Measurements from ENCODE around the gene FBP2.

The FBP2 gene

DNA sequence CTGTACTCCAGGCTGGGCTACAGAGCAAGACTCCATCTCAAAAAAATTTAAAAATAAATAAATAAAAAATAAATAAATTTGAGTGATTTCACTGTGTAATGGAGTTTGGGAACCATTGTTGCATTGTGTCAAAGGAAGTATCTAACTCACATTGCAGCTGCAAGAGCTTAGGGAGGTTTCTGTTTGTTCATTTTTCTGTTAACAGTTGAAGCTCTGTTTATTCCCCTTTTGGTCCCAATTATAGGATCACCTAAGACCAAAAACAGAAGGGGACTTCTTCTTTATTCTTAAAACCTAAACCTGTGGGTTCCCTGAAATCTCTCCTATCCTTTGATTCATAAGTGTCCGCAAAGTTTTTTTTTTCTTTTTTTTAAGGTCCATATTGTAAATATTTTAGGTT lies 67.4 kb downstream of the FBP2 start:
- TF ChIP-seq, protein P1, sequence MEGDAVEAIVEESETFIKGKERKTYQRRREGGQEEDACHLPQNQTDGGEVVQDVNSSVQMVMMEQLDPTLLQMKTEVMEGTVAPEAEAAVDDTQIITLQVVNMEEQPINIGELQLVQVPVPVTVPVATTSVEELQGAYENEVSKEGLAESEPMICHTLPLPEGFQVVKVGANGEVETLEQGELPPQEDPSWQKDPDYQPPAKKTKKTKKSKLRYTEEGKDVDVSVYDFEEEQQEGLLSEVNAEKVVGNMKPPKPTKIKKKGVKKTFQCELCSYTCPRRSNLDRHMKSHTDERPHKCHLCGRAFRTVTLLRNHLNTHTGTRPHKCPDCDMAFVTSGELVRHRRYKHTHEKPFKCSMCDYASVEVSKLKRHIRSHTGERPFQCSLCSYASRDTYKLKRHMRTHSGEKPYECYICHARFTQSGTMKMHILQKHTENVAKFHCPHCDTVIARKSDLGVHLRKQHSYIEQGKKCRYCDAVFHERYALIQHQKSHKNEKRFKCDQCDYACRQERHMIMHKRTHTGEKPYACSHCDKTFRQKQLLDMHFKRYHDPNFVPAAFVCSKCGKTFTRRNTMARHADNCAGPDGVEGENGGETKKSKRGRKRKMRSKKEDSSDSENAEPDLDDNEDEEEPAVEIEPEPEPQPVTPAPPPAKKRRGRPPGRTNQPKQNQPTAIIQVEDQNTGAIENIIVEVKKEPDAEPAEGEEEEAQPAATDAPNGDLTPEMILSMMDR (IDR thresholded peaks at IDR 0.05; ENCODE audit: low read depth, low read length), result no peak
- H3K4me3 ChIP-seq (ENCODE audit: low read depth, low read length), result no peak overlapping the region

DNA sequence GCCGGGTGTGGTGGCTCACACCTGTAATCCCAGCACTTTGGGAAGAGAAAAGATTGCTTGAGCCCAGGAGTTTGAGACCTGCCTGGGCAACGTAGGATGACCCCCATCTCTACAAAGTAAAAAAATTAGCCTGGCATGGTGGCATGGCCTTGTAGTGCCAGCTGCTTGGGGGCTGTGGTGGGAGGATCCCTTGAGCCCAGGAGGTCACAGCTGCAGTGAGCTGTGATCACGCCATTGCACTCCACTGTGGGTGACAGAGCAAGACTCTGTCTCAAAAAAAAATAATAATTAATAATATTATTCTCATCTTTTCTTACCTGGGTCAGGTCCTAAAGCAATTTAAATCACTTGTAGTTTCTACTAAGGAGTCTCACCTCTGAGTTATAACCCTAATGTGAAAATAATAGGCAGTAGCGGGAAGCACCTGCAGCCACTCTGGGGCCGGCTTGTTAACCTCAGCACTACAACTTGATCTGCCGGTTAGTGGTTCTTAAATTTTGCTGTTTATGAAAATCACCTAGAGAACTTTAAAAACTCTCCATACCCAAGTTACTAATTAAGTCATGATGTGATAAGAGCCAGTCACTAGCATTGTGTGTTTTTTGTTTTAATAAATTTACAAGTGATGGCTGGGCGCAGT lies 68.1 kb downstream of the FBP2 start:
- H3K4me3 ChIP-seq (ENCODE audit: low read depth, low read length), result no peak overlapping the region
- TF ChIP-seq, protein P1 (IDR thresholded peaks at IDR 0.05; ENCODE audit: low read depth, low read length), result no peak

DNA sequence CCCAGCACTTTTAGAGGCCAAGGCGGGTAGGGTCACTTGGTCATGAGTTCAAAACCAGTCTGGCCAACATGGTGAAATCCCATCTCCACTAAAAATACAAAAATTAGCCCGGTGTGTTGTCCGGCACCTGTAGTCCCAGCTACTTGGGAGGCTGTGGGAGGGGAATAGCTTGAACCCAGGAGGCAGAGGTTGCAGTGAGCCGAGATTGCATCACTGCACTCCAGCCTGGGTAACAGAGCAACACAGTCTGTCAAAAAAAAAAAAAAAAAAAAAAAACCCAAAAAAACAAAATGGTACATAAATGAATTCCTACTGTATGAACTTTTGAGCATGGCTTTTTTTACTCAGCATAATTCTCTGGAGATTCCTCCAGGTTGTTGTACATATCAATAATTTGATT lies 76.4 kb downstream of the FBP2 start:
- TF ChIP-seq, protein P1 (IDR thresholded peaks at IDR 0.05; ENCODE audit: low read depth, low read length), result no peak
- H3K4me3 ChIP-seq (ENCODE audit: low read depth, low read length), result no peak overlapping the region

DNA sequence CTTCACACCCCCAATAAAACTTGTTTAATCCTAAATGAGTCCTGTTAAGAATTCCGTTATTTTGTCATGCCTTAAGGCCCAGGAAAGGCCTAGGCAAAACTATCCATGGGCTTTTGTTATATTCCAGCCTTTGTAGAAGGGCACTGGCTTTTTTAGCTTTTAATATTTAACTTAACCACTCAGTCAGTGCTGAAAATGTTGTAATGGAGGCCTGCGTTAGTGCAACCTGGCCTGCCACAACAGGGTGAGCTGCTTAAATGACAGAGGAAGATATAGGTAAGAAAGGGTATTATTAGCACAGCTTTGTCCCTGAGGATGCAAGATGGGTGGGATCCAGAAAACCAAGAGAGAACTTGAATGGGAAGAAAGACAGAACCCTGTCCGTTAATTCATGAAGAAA lies 78.9 kb downstream of the FBP2 start:
- TF ChIP-seq, protein P1 (IDR thresholded peaks at IDR 0.05; ENCODE audit: low read depth, low read length), result no peak
- no peak overlapping the region for H3K4me3 ChIP-seq (ENCODE audit: low read depth, low read length)

DNA sequence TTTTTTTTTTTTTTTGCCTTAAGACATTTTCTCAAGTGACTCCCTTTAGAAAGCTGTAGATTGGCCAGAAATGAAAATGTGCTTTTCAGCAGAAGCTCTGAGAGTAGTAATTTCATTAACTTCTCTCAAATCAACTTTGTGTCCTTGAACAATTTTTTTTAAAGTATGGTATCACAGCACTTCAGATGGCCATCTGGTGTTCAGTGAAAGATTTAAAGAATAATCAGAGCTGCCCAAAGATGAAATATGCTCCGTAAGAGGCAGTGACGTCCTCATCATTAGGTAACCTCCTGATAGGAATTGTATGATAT lies 81.7 kb downstream of the FBP2 start:
- H3K4me3 ChIP-seq (ENCODE audit: low read depth, low read length), result no peak overlapping the region
- TF ChIP-seq, protein P1 (IDR thresholded peaks at IDR 0.05; ENCODE audit: low read depth, low read length), result no peak

DNA sequence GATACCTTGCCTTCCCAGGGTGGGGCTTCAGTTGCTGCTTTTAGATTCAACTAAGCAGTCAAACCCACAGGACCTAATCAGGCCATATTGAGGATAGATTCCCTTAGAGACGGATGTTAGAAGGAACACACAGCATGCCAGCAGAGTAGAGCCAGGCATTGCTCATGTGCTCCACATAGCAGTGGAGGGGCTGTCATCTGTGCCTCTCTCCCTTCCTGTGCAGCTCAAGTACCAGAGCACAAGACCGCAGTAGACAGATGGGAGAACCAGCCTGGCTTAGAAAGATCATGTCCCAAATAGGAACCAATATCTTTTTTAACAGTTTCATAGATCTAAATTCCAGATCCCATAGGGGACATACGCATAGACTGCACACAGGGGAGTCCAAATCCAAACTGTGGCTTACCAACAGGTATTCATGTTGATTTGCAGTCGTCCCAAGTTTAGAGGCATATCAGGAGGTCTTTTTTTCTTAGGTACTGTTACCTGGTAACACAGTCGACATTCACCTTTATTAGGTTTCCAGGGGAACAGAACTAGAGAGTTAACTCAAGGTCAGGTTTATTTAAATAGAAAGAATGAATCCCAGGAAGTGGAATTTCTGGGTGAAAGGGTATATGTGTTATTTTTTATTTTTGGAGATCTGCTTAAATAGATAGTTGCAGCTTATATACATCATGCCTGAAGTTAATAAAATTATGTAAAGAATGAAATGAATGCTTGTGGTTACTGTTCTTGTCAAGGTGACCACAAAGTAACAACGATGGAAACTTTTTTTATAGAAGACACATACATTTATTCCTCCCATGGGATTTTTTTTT lies 82.3 kb downstream of the FBP2 start:
- TF ChIP-seq, protein P1 (IDR thresholded peaks at IDR 0.05; ENCODE audit: low read depth, low read length), result no peak

More for the DNA sequence above, 82.3 kb downstream of the FBP2 start:
- H3K4me3 ChIP-seq (ENCODE audit: low read depth, low read length), result no peak overlapping the region

All from WI38 (cell line).